Parathyroid adenoma (tissue), 2 donors: Measurements from ENCODE around the gene FBXL20.

ENCODE experiments used
- H2AFZ ChIP-seq: fragments of 300-600 bp; sonication (generic); one replicate; pipeline ENCODE4 v1.7.0; 2017; ENCODE audit warnings: antibody characterized with exemption, mild to moderate bottlenecking
- H3K27ac ChIP-seq: fragments of 300-600 bp; sonication (generic); one replicate; pipeline ENCODE4 v1.7.0; 2017
- H3K27me3 ChIP-seq: fragments of 300-600 bp; sonication (generic); one replicate; pipeline ENCODE4 v1.7.0; 2017; ENCODE audit warnings: low read length; ENCODE audit not compliant: control insufficient read depth, insufficient read depth
- H3K36me3 ChIP-seq: fragments of 300-600 bp; sonication (generic); one replicate; pipeline ENCODE4 v1.7.0; 2017; ENCODE audit warnings: low read length; ENCODE audit not compliant: control insufficient read depth, insufficient read depth
- H3K4me1 ChIP-seq: fragments of 300-600 bp; sonication (generic); one replicate; pipeline ENCODE4 v1.7.0; 2017; ENCODE audit warnings: control low read depth
- H3K4me2 ChIP-seq: fragments of 300-600 bp; sonication (generic); one replicate; pipeline ENCODE4 v1.7.0; 2017; ENCODE audit warnings: low read length
- H3K4me3 ChIP-seq: fragments of 300-600 bp; sonication (generic); one replicate; pipeline ENCODE4 v1.7.0; 2017; ENCODE audit warnings: low read depth, low read length
- H3K79me2 ChIP-seq: fragments of 300-600 bp; sonication (generic); one replicate; pipeline ENCODE4 v1.7.0; 2017; ENCODE audit warnings: control low read depth
- H3K9ac ChIP-seq: fragments of 300-600 bp; sonication (generic); one replicate; pipeline ENCODE4 v1.7.0; 2017; ENCODE audit warnings: mild to moderate bottlenecking
- H3K9me3 ChIP-seq: fragments of 300-600 bp; sonication (generic); one replicate; pipeline ENCODE4 v1.7.0; 2017; ENCODE audit warnings: low read length; ENCODE audit not compliant: control insufficient read depth
- CTCF ChIP-seq: fragments of 300-600 bp; sonication (generic); IDR thresholded peaks from one replicate; pipeline ENCODE4 v1.7.0; 2017; ENCODE audit warnings: antibody characterized with exemption, mild to moderate bottlenecking
- donor health status: primary hyperparathyroidism.

Gene FBXL20

GRCh38 chr17:39224778-39225307 is 176.6 kb downstream of the FBXL20 start:
- no peak overlapping the region for H3K27ac ChIP-seq
- no peaks in the 10 kb centered on the region for H3K79me2 ChIP-seq
- no peak for TF ChIP-seq CTCF
- peak overlapping the region; percentile 38 for H3K4me2 ChIP-seq
- no peaks in the 10 kb centered on the region for H3K36me3 ChIP-seq
- peaks cover 3% of the 10 kb centered on the region for H3K27me3 ChIP-seq
- no peak overlapping the region for H3K9ac ChIP-seq
- H3K4me1 ChIP-seq: peaks cover 8% of the 10 kb centered on the region
- H2AFZ ChIP-seq: peak overlapping the region; percentile 60
- H3K4me3 ChIP-seq: no peak overlapping the region
- H3K9me3 ChIP-seq: no peaks in the 10 kb centered on the region

- H3K27me3 ChIP-seq: peaks cover 3% of the 10 kb centered on the region
- H3K9ac ChIP-seq: no peak overlapping the region
- H3K36me3 ChIP-seq: no peaks in the 10 kb centered on the region
- no peak overlapping the region for H3K4me3 ChIP-seq
- H2AFZ ChIP-seq: peak overlapping the region; percentile 60
- no peaks in the 10 kb centered on the region for H3K79me2 ChIP-seq
- peak overlapping the region; percentile 38 for H3K4me2 ChIP-seq
- peaks cover 8% of the 10 kb centered on the region for H3K4me1 ChIP-seq
- H3K27ac ChIP-seq: no peak overlapping the region
- no peak for TF ChIP-seq CTCF
- no peaks in the 10 kb centered on the region for H3K9me3 ChIP-seq
Observed at GRCh38 chr17:39223907-39224777, 177.3 kb downstream of the FBXL20 start.

DNA sequence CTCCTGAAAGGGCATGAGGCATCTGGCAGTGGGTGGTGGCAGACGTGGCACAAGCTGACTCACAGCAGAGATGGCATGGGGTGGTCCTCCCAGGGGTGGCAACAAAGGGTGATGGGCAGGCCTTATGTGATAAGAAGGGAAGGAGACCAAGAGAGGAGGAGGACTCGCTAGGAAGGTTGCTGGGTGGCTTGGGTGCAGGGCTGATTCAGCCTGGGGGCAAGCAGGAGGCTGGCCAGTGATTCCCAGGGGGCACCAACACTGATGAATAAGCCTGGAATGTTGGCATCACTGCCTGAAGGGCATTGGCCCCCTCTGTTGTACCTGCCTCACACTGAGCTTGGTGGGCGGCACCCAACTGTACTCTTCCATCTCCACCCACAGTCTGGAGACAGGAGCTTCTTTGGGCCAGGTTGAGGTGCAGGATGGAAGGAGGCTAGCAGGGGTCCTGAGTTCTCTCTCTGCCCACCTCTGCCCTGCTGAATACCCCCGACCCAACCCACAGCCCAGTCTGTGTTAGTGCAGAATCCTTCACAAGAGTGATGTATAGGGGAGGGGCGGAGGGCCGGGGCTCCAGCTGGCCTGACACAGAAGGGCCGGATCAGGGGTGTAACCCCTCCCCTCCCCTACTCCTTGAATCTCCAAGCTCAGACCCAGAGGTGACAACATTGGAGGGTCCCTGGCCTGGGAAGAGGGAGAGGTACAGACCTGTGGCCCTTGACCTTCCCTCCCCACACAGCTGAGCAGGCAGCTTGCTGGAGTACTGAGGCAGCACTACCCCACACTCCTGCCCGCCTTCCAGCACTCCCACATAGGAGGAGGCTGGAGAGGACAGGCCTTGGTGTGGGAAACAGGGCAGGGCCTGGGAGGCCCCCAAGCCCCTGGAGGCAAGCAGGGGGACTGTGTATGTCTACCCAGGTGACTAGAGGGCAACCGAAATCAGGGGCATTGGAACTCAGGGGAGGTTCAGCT is 178.3 kb downstream of the FBXL20 start:
- no peaks in the 10 kb centered on the region for H3K9me3 ChIP-seq
- H3K79me2 ChIP-seq: no peaks in the 10 kb centered on the region
- no peak for TF ChIP-seq CTCF
- H2AFZ ChIP-seq: no peak overlapping the region
- no peak overlapping the region for H3K4me2 ChIP-seq
- H3K36me3 ChIP-seq: no peaks in the 10 kb centered on the region
- peaks cover 3% of the 10 kb centered on the region for H3K27me3 ChIP-seq
- peaks cover 8% of the 10 kb centered on the region for H3K4me1 ChIP-seq
- no peak overlapping the region for H3K4me3 ChIP-seq
- H3K27ac ChIP-seq: no peak overlapping the region
- H3K9ac ChIP-seq: no peak overlapping the region

DNA sequence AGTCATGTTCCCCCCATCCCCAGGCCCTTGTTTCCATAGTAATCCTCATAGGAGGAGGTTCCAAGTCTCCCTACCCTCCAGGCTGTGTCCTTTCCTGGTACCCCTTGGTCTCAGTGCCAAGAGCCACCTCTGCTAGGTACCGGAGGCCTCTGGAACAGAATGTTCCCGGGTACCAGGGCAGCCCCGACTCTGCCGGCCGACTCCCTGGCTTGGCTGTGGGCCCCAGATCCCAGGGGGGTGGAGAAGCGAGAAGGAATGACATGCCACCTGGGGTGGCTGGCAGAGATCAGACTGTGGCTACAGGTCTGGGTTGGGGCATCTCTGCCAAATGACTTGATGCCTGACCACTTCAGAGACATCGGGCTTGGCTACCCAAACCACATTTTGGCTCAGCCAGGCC is 179.3 kb downstream of the FBXL20 start:
- Histone ChIP-seq H3K27ac (no peak overlapping the region), H3K4me2 (no peak overlapping the region), H2AFZ (no peak overlapping the region), H3K79me2 (no peaks in the 10 kb centered on the region), H3K9ac (no peak overlapping the region), H3K4me1 (peaks cover 8% of the 10 kb centered on the region), H3K27me3 (peaks cover 3% of the 10 kb centered on the region), H3K4me3 (no peak overlapping the region), H3K36me3 (no peaks in the 10 kb centered on the region), H3K9me3 (no peaks in the 10 kb centered on the region)
- no peak for TF ChIP-seq CTCF
